GM19463 (cell line): ENCODE data around the gene WASL.
"Not testable (repeated sequence)": the region's sequence is repeated elsewhere in the genome, so short reads cannot be mapped to it uniquely, and the experiment has no call there.

Experiments used
- ATAC-seq: cut with Tn5 transposase; IDR thresholded peaks from one replicate; pipeline ENCODE4 v1.9.1; 2021; ENCODE audit warnings: mild to moderate bottlenecking, moderate library complexity; ENCODE audit not compliant: unreplicated experiment

WASL gene

DNA sequence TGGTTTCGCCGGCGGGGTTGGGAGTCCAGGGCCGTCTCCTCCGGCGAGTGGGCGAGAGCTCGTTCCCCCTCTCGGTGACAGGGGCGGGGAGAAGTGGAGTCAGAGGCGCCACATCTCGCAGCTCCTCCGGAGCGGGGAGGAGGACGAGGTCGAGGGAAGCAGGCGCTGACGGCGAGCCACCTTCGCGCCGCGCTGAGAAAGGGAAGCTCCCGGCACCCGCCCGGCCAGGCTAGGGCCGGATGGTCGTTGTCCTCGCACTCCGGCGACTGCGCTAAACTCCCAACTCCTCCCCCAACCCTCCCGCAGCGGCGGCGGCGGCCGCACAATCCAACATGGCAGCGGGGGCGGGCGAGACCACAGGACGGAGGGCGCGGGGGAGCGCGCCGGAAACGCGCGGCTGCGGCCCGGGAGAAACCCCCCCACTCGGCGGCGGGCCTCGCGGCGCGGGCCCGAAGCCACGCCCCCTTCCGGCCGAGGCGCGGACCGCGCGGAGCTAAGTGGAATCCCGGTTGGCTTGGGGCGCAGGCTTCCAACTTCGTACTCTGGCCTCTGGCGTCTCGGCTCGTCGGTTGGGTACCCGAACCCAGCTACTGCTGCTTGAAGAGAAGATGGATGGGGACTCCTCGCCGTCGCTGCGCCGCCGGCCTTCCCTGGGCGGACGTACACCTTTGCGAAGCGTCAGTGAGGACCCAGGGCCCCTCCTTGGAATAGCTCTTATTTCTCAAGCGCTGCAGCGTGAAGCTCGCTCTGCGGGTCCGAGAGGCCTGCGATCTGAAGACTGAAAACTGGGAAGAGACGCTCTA, at the start of gene WASL:
Gene WASL (minus strand): TSS at position 270 of the 803 bp plus-strand sequence. CDS start 269 bp downstream, at position 1.
- ATAC-seq = peak; percentile 68

DNA sequence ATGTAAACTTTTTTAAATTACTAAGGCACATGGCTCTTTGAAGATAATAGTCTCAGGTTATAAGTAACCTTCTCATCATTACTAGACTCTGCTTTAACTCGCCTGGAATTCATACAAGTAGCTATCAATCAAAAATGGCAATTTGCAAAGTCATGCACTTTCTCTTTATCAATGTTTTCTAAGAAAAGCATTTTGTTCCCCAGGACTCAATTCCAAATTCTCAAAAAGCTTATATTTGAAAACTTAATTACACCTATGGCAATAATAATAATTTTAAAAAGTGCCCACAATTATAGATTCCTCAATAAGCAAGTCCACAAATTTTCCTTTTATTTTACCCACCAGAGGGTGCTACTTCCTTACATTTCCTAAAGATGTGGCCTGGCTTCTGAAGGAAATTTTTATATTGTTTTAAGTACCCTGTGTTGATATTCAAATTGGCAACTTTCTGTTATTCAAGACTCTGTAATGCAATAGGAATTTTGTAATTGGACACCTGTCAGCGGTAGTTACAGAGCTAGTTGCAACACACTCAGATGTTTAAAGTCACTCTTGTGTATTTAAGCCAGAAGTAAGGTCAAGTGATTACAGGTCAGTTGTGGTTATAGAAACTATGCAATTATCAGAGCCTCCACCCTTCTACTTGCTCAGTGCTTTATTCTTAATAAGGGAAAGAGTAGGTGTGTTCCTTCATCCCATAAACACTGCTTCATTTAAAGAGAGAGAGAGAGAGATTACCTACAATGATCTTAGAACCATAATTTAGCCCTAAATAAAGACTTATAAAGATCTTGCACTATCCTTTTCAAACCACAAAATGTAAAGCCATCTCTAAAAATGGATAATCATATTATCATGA, 49.1 kb upstream of the WASL start:
- ATAC-seq = peak; percentile 53

DNA sequence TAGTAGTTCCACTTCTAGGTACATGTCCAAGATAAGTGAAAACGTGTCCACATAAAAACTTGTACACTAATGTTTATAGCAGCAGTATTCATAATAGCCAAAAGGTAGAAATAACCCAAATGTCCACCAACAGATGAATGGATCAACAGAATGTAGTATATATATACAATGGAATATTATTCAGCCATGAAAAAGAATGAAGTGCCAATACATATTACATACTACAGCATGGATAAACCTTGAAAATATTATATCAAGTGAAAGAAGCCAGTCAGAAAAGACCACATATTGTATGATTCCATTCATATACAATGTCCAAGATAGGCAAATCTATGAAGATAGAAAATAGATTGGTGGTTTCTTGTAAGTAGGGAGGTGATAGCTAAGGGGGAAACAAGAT, 47.8 kb upstream of the WASL start:
- no peak for ATAC-seq

DNA sequence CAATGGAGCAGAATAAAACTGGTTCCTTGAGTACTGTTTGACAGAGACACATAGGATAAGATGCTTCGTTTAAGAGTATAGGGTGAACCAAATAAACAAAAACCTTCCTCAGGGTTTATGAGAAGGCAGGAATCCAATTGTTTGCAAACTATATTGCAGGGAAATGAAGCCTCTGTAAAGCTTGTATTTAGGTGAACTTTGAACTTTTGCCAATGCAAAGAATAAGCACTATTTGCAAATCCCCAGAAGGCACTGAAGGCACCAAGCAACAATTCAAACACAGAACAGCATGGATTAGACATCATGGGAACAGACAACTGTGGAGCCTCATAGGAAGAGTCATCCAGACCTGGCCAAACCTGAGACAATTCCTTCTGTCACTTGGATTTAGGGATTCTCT, 47.1 kb upstream of the WASL start:
- ATAC-seq = no peak

DNA sequence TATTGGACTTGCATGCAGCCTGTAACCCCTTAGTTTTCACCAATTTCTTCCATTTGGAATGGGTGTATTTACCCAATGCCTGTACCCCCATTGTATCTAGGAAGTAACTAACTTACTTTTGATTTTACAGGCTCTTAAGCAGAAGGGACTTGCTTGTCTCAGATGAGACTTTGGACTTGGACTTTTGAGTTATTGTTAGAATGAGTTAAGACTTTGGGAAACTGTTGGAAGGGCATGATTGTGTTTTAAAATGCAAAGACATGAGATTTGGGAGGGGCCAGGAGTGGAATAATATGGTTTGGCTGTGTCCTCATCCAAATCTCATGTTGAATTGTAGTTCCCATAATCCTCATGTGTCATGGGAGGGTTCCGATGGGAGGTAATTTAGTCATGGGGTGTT, 46.3 kb upstream of the WASL start:
- ATAC-seq = not testable (repeated sequence)

DNA sequence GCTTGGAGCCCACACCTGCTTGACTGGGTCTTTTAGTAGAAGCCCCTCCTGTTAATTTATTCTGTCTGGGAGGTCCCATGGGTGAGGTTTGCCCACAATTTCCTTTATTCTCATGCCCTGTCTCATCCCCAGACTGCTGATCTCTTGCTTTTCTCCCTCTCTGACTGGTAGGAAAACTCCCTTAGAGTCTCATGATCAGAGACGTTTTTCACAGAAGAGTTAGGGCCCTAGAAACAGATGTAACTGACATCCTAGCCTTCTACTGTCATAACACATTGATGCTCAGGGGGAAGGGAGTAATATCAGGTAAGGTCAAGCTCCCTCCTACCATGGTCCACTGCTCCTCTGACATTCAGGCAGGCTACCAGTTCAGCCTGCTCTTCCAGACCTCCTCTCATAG, 43.7 kb upstream of the WASL start:
- peak; percentile 63 for ATAC-seq

- no peak for ATAC-seq
Measured at GRCh38 chr7:123791001-123791400, 42.2 kb upstream of the WASL start.

GRCh38 chr7:123789817-123790216, 41.0 kb upstream of the WASL start:
- ATAC-seq = no peak

GRCh38 chr7:123789206-123789784, 40.5 kb upstream of the WASL start:
- no peak for ATAC-seq

DNA sequence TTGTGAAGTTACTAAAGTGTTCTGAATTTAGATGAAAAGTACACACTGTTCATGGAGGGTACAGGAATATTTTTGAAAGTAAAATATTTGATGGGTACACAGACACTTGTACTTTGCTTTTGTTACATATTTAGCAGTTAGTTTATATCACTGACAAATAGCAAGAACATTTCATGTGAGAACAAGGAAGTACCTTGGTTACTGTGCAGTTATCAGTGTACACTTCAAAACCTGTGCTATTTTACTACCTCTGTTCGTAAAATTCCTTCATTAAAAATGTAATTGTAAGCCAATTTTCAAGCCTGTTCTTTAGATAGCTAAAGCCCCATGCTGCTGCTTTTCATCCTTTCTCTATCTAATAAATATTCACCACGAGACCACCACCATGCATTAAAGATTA, 39.8 kb upstream of the WASL start:
- no peak for ATAC-seq

GRCh38 chr7:123787220-123788007, 38.6 kb upstream of the WASL start:
- no peak for ATAC-seq

- no peak for ATAC-seq
Measured at GRCh38 chr7:123784263-123784662, 35.5 kb upstream of the WASL start.

DNA sequence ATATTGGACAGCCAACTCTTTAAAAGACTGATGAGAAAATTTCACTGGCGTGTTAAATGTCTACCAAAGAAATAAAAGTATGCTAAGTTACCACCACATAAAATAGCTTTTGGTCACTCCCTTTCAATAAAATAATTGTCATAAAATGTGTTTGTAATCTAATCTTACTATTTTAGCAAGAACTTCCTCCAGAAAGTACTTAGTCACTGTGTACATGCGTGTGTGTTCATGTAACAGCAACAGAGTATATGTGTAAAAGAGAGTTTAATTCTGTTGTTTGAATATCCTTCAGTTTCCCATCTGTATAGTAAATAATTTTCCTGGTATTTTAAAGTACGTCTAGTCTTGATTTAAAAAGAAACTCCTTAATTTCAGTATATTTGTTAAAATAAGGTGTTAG, 35.0 kb upstream of the WASL start:
- no peak for ATAC-seq

GRCh38 chr7:123782071-123782798, 33.4 kb upstream of the WASL start:
- no peak for ATAC-seq

DNA sequence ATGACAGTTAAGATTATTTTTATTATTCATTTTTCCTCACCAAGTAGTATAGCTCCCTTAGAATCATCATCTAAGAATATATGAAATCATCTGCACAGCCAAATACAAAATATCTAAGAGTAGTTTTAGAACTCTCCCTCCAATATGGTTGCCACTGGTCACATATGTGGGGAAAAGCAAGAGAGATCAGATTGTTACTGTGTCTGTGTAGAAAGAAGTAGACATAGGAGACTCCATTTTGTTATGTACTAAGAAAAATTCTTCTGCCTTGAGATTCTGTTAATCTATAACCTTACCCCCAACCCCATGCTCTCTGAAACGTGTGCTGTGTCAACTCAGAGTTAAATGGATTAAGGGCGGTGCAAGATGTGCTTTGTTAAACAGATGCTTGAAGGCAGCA, 31.7 kb upstream of the WASL start:
- not testable (repeated sequence) for ATAC-seq

GRCh38 chr7:123774496-123774895, 25.7 kb upstream of the WASL start:
- ATAC-seq = no peak

GRCh38 chr7:123773481-123773880, 24.7 kb upstream of the WASL start:
- no peak for ATAC-seq

DNA sequence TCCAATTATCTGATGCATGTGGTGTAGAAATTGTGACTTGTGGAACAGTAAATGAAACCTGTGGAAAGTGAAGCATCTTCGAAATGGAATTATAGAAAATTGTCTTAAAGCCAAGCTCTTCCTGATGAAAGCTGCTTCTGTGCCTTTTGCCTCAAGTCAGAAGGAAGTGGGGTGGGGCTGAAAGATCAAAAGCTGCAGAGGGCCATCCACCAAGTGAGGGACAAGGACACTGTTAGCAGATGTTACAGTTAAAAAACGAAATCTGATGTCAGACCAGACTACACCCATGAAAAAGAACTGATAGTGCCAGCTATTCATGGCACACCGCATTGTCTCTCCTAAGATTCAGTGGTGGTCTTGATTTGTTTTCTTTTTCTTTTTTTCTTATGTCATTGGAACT, 23.8 kb upstream of the WASL start:
- no peak for ATAC-seq

DNA sequence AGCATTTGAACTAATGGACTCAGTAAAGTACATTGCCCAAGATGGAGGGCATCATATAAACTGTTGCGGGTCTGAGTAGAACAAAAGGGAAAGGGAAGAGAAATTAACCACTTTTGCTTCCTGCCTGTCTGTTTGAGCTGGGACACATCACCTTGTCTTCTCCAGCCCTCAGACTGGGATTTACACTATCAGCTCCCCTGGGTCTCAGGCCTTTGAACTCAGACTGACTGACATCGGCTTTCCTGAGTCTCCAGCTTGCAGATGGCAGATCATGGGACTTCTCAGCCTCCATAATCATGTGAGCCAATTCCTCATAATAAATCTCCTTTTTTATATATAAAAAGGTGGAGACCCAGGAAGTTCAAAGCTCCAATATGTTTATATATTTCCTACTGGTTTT, 23.0 kb upstream of the WASL start:
- no peak for ATAC-seq

GRCh38 chr7:123771256-123771655, 22.5 kb upstream of the WASL start:
- no peak for ATAC-seq
